Lower lobe of right lung (tissue), 2 donors: ENCODE measurements around the gene APLNR. TPM values are rescaled to one million over a fixed set of nuclear protein-coding genes. Genes with fewer than 3 reads are reported as not detected.

Experiments used
- ATAC-seq, 2 donors: fragments of 200-7000 bp; cut with Tn5 transposase; one replicate each; pipeline ENCODE4 v1.9.1; 2020 to 2022; ENCODE audit warnings: mild to moderate bottlenecking in 2 of 2, moderate library complexity in 2 of 2
- DNase-seq: peaks from one replicate; pipeline ENCODE4 v3.0.0-alpha.2; 2020
- H3K27ac ChIP-seq: fragments of 200-600 bp; one replicate; pipeline ENCODE4 v1.8.0; 2022
- H3K27me3 ChIP-seq: fragments of 200-600 bp; one replicate; pipeline ENCODE4 v1.8.0; 2022; ENCODE audit warnings: low read depth
- H3K36me3 ChIP-seq: fragments of 200-600 bp; one replicate; pipeline ENCODE4 v1.8.0; 2022; ENCODE audit warnings: mild to moderate bottlenecking
- H3K4me1 ChIP-seq: fragments of 200-600 bp; one replicate; pipeline ENCODE4 v1.8.0; 2022
- H3K4me3 ChIP-seq: fragments of 200-600 bp; one replicate; pipeline ENCODE4 v1.8.0; 2022; ENCODE audit warnings: mild to moderate bottlenecking
- H3K9me3 ChIP-seq: fragments of 200-600 bp; one replicate; pipeline ENCODE4 v1.8.0; 2022
- intact Hi-C: fragments of 100-400 bp; cut with DNase I; formaldehyde crosslinking; loops from one replicate; pipeline ENCODE4 v1.11.0; 2022
- total RNA-seq: library from RNA; stranded (reverse); fragmentation: NEBNext Ultra II Directional; extraction: Animal tissue kit (Norgen Biotek cat#: 25700); gene quantifications from one replicate; pipeline ENCODE4 v1.2.1, GENCODE V29; 2021
- TF ChIP-seq, protein P1 (sequence below): fragments of 200-600 bp; IDR thresholded peaks from one replicate; pipeline ENCODE4 v1.8.0; 2022; ENCODE audit warnings: antibody characterized with exemption, mild to moderate bottlenecking
- donor health status: DM: no; HTN: yes; CAD: no; lungs with severe emphysema.

APLNR gene
- total RNA-seq, 1 donor from 2014 or later, result 4.1 TPM

GRCh38 chr11:57207168-57207567 is 29.9 kb downstream of the APLNR start:
- TF ChIP-seq, protein P1, sequence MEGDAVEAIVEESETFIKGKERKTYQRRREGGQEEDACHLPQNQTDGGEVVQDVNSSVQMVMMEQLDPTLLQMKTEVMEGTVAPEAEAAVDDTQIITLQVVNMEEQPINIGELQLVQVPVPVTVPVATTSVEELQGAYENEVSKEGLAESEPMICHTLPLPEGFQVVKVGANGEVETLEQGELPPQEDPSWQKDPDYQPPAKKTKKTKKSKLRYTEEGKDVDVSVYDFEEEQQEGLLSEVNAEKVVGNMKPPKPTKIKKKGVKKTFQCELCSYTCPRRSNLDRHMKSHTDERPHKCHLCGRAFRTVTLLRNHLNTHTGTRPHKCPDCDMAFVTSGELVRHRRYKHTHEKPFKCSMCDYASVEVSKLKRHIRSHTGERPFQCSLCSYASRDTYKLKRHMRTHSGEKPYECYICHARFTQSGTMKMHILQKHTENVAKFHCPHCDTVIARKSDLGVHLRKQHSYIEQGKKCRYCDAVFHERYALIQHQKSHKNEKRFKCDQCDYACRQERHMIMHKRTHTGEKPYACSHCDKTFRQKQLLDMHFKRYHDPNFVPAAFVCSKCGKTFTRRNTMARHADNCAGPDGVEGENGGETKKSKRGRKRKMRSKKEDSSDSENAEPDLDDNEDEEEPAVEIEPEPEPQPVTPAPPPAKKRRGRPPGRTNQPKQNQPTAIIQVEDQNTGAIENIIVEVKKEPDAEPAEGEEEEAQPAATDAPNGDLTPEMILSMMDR, result no peak
- Histone ChIP-seq H3K9me3 (no peaks in the 10 kb centered on the region), H3K27ac (no peak overlapping the region), H3K4me1 (peaks cover 24% of the 10 kb centered on the region), H3K27me3 (no peaks in the 10 kb centered on the region), H3K36me3 (no peaks in the 10 kb centered on the region), H3K4me3 (no peak overlapping the region)
- DNase-seq (no peak), ATAC-seq (no peak)
- intact Hi-C loops, result no loop called here

DNA sequence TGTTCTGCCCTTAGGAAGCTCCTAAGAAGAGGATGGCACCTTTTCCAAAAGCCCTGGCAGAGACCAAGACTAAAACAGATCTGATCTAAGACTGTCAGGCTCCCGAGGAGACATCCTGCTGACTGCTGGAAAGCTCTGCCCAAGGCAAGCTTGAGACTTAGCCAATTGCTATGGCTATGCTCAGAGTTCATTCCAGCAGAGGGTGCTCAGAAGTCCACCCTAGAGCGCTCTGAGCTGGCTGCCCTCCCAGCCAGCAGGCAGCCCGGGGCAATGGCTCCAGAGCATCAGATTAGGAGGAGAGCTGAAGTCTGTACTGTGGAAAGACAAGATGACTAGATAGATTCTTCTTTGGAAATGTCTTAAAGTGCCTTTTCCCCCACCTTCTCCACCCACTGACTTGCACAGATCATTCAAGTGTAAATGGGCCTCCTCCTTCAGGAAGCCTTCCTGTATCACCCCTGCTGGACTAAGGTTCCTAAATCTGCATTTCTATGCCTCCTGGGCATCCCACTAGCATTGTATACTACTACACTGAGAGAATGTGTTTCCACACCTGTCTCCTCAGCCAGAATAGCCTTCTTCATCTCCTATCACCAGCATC is 31.9 kb downstream of the APLNR start:
- no peaks in the 10 kb centered on the region for H3K27me3 ChIP-seq
- DNase-seq, result no peak
- peak in 1 of 2 donors; percentile 38 for ATAC-seq
- H3K4me1 ChIP-seq, result peaks cover 31% of the 10 kb centered on the region
- H3K4me3 ChIP-seq, result no peak overlapping the region
- no peaks in the 10 kb centered on the region for H3K36me3 ChIP-seq
- no peak overlapping the region for H3K27ac ChIP-seq
- H3K9me3 ChIP-seq, result no peaks in the 10 kb centered on the region
- TF ChIP-seq, protein P1, result peak; percentile 24
- intact Hi-C loops, result no loop called here

DNA sequence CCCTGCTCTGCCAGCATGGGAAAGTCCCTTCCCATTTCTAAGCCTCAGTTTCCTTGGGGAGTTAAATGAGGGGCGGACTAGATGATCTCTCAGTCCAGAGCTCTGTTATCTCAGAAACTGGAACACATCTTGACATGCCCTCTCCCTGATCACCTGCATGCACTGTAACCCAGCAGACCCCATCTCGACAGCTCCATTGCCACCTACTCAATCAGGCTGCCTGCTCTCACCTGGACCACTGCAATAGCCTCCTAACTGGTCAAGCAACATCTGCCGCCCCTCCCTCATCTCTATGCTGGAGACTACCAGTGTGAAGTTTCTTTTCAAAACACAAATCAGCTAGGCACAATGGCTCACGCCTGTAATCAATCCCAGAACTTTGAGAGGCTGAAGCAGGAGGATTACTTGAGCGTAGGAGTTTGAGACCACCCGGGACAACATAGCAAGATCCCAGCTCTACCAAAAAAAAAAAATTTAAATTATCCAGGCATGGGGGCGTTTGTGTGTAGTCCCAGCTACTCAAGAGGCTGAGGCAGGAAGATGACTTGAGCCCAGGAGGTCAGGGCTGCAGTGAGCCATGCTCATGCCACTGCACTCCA is 33.1 kb downstream of the APLNR start:
- Histone ChIP-seq H3K4me1 (peaks cover 28% of the 10 kb centered on the region), H3K27me3 (no peaks in the 10 kb centered on the region), H3K9me3 (no peaks in the 10 kb centered on the region), H3K27ac (no peak overlapping the region), H3K4me3 (no peak overlapping the region), H3K36me3 (no peaks in the 10 kb centered on the region)
- TF ChIP-seq, protein P1, result no peak
- DNase-seq (no peak), ATAC-seq (no peak)
- intact Hi-C loops, result no loop called here

GRCh38 chr11:57203359-57203758 is 33.7 kb downstream of the APLNR start:
- intact Hi-C loops, result no loop called here
- DNase-seq, result no peak
- no peaks in the 10 kb centered on the region for H3K27me3 ChIP-seq
- no peak overlapping the region for H3K27ac ChIP-seq
- no peak overlapping the region for H3K4me3 ChIP-seq
- TF ChIP-seq, protein P1, result no peak
- H3K9me3 ChIP-seq, result no peaks in the 10 kb centered on the region
- no peaks in the 10 kb centered on the region for H3K36me3 ChIP-seq
- ATAC-seq, result peak; percentile 71
- H3K4me1 ChIP-seq, result peaks cover 28% of the 10 kb centered on the region

DNA sequence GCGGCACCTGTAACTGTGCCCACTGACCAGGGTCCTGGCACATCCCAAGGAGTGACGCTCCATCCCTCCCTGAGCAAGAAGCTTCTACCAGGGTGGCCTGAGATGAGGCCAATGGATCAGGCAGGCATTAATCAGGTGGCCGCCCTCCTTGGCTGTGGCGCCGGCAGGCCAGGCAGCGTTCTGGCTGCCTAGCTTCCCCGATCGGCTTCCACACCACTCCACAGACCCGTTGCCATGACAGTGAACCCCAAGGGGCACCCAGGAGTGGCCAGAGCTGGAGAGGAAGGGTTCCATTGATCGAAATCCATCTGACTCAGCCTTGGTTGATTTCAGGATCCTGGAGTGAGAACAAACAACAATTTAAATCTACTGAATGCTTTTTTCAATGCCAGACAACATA is 34.8 kb downstream of the APLNR start:
- H3K4me1 ChIP-seq, result peaks cover 28% of the 10 kb centered on the region
- H3K36me3 ChIP-seq, result no peaks in the 10 kb centered on the region
- H3K4me3 ChIP-seq, result no peak overlapping the region
- H3K9me3 ChIP-seq, result no peaks in the 10 kb centered on the region
- TF ChIP-seq, protein P1, result no peak
- DNase-seq (no peak), ATAC-seq (no peak)
- no peaks in the 10 kb centered on the region for H3K27me3 ChIP-seq
- no peak overlapping the region for H3K27ac ChIP-seq
- intact Hi-C loops, result no loop called here
